Measurements from ENCODE around the gene PP2D1.
A peak's percentile ranks its signal among the peaks of the same experiment; 100 is the strongest.
"Not testable (repeated sequence)": the region's sequence is repeated elsewhere in the genome, so short reads cannot be mapped to it uniquely, and the experiment has no call there.

The PP2D1 gene, protein sequence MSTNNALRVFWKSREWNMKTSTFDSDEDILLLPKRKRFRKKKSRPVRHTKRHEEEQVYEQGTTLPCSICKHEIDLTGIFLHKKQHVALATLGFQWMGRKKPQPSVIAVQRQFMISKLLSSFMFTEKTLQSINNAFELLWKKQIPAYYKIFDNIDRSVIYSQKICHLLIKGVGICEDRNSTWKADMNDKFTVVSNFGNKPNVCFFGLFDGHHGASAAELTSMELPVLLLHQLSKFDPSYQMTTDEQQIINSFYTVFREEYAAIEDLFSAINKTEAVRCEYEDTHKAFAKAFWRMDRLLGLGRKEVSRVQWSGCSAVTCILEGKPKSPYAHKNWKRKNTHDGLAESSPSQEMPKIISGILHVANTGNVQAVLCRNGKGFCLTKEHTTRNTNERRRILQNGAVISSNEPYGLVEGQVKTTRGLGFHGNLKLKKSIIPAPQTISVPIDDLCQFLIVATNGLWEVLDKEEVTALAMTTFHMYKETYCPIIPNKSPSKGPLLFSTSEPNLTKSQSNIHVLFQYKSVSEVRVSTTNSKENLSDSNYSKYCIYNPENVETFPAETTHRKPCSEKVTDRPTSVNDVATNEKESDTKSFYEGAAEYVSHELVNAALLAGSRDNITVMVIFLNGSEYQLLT

DNA sequence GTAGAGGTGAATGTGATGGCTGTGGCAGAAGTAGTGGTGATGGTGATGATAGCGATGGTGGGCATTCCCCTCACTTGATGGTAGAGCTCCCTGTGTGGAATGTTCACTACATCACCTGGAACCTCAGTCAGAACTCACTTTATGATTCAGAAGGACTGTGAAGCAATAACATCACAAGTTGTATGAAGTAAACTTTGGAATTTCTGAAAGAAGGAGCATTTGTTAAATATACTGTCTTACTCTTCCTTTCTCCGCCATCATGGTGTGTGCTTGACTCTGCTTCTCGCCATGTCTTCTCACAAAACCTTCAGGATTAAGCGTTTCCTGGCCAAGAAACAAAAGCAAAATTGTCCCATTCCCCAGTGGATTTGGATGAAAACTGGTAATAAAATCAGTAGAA lies at the start of gene PP2D1:
Gene PP2D1, minus strand, starts transcription at position 101 of the 400 bp plus-strand sequence. CDS start 192 bp downstream, outside the sequence.
- no peak for DNase-seq

DNA sequence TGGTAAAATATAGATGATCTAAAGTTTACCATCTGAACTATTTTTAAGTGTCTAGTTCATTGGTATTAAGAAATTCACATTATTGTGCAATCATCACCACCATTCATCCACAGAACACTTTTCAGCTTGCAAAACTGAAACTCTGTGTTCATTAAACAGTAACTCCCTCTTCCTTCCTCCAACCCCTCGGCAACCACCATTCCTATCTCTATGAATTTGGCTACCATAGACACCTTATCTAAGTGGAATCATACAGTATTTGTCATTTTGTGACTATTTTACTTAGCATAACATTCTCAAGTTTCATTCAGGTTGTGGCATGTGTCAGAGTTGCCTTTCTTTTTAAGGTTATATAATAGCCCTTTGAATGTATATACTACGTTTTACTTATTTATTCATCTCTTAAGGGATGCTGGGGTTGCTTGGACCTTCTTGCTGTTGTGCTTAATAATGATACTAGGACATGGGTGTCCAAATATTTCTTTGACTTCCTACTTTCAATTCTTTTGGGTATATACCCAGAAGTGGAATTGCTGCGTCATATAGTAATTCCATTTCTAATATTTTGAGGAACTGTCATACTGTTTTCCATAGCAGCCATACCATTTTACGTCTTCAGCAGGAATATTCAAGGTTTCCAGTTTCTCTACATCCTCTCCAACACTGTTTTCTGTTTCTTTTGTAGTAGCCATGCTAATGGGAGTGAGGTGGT lies 49.1 kb upstream of the PP2D1 start:
- DNase-seq = no peak

DNA sequence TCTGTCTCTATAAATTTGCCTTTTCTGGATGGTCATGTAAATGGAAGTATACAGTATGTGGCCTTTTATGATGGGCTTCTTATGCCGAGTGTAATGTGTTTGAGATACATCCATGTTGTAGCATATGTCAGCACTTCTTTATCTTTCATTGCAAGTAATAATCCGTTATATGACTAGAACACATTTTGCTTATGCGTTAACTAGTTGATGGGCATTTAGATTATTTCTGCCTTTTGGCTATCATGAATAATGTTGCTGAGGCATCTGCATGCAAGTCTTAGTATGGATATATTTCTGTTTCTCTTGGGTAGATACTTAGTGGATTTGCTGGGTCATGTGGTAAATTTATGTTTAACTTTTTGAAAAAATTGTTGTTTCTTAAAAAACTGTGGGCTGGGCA lies 47.9 kb upstream of the PP2D1 start:
- no peak for DNase-seq

DNA sequence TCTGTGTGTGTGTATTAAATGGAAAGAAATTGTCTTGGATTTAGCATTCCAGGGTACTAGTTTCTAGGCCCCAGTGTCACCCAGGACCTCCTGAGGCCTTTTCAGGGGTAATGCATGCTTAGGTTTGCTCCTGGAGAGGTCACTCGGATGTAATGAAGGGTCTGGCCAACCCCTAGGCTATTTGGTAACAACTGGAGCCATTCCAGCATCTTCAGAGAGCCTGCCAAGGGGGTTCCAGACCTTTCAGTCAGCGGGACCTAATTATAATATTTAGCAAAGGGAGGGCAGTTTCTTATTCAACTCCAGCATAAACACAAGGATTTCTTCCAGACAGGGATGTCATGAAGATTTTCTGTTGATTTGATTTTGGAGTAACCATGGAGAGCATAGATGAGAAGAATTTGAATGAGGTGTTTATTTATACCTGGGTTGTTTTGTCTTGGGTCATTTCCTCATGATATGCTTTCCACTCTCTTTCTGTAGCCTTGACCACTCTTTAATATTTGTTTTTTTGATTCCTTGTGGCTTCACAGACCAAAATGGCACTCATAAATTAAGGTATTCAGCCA lies 45.6 kb upstream of the PP2D1 start:
- no peak for DNase-seq

DNA sequence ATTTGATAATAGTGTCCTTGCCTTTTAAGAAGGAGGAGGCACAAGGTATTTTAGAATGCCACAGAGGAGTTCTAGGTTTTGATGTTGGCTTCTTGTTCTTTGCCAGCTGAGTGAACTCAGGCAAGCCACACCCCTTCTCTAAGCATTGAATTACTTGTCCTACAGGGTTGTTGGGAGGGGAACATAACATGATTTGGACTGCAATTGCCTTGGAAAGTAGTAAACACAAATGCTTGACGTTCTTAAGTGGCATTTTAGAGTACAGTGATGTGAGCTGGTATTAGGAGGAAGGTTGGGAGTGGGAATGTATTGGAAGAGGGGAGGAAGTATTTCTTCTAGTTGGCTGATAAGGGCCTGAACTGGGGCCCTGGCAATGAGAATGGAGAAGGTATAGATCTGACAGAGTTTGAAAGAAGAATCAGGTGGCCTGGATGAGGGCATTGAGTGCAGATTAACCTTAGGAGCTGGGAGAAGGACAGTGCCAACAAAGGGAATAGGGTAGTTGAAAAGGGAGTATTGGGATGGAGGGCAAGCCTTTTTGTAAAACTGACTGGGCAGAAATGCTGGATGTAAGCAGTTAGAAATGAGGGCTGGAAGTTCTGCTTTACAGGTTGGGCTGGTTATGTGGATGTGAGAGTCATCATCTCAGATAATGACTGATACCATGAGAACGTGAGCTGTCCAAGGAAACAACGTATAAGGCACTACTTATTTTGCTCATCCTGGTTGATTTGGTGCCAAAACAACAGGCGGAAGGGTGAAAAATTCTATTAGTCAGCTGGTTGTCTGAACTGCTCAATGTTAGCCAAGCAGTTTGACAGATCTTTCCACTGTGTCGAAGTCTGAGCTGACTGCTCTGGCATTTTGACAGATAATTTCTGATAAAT lies 44.9 kb upstream of the PP2D1 start:
- no peak for DNase-seq

- DNase-seq = no peak
Observed at GRCh38 chr3:20055842-20056241, 43.8 kb upstream of the PP2D1 start.

GRCh38 chr3:20055020-20055775 lies 43.1 kb upstream of the PP2D1 start:
- no peak for DNase-seq

- no peak for DNase-seq
Observed at GRCh38 chr3:20054549-20054987, 42.5 kb upstream of the PP2D1 start.

DNA sequence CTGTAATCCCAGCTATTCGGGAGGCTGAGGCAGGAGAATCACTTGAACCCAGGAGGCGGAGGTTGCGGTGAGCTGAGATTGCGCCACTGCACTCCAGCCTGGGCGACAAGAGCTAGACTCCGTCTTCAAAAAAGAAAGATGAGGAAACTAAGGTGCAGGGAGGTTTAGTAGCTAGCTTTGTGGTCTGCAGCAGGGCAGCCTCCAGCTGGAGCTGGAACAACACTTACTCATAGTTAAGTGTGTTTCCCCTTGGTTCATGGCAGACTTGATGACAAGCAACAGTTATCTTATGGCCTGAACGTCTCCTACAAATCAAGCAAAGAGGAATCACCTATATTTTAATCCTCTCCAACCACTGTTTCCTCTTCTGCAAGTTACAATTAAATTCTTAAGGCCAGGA lies 40.8 kb upstream of the PP2D1 start:
- no peak for DNase-seq

GRCh38 chr3:20051123-20051806 lies 39.2 kb upstream of the PP2D1 start:
- no peak for DNase-seq

GRCh38 chr3:20047976-20048883 lies 36.2 kb upstream of the PP2D1 start:
- DNase-seq = no peak

- no peak for DNase-seq
Observed at GRCh38 chr3:20047341-20047779, 35.3 kb upstream of the PP2D1 start.

GRCh38 chr3:20046556-20046955 lies 34.5 kb upstream of the PP2D1 start:
- no peak for DNase-seq

- not testable (repeated sequence) for DNase-seq
Observed at GRCh38 chr3:20045141-20045540, 33.1 kb upstream of the PP2D1 start.

GRCh38 chr3:20043825-20044224 lies 31.8 kb upstream of the PP2D1 start:
- no peak for DNase-seq

DNA sequence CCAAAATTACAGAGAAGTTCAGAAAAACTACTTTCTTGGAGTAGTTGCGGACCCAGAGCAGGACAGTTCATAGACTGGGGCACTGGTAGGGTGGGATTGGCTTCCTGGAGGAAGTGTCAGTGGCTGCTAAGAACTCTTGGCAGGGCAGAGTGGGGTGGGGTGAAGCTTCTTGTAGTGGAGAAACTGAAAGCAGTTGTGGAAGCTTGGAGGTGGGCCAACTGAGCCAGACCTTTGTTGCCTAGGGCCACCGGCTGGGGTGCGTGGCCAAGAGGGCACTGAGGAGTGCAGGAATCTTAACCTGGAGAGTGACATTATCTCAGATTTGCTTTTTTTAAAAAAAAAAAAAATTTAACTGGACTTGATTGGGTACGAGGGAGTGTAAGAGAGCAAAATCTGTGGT lies 31.3 kb upstream of the PP2D1 start:
- no peak for DNase-seq

- no peak for DNase-seq
Observed at GRCh38 chr3:20042331-20042730, 30.3 kb upstream of the PP2D1 start.

- DNase-seq = peak; percentile 52 to 76
Observed at GRCh38 chr3:20041197-20041780, 29.2 kb upstream of the PP2D1 start.

DNA sequence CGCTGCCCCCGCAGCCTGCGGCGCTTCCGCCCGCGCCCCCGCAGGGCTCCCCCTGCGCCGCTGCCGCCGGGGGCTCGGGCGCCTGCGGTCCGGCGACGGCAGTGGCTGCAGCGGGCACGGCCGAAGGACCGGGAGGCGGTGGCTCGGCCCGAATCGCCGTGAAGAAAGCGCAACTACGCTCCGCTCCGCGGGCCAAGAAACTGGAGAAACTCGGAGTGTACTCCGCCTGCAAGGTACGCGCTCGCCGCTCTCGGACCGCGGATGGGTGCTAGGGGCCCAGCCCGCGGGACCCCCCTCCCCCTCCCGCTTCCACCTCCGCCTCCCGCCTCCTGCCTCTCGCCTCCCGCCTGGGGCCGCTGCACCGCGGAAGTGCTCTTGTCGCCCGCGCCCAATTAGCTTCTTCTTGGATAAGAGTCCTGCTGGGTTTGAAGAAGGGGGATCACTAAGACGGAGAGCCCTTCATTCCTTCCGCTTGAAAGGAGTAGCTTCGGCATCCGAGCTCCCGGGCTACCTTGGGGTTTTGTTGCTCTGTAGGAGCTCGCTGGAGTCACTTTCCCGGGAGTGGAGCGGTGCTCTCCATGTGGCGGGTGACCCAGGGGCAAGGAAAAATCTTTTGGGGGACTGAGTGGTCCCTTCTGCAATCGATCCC lies 28.6 kb upstream of the PP2D1 start:
- DNase-seq = peak; percentile 34 to 52

Measured in NCI-H2081 (cell line).